BLaER1 treated with 17β-estradiol and CSF1 and Interleukin-3, amounts not matched to agents 10 nM and 100 nM (cell line): ENCODE data around the gene YEATS2.
A peak's percentile ranks its signal among the peaks of the same experiment; 100 is the strongest.

Experiments used
- H3K27ac ChIP-seq, 11 experiments: shearing (Covaris generic); formaldehyde crosslinking; 2 replicates each; pipeline ENCODE4 v1.8.1; 2022
- H3K27me3 ChIP-seq, 11 experiments: shearing (Covaris generic); formaldehyde crosslinking; 2 replicates each; pipeline ENCODE4 v1.8.1; 2022
- H3K36me3 ChIP-seq, 11 experiments: shearing (Covaris generic); formaldehyde crosslinking; 2 replicates each; pipeline ENCODE4 v1.8.1; 2022
- H3K4me1 ChIP-seq, 10 experiments: shearing (Covaris generic); formaldehyde crosslinking; 2 replicates each; pipeline ENCODE4 v1.8.1; 2022
- H3K4me2 ChIP-seq, 11 experiments: shearing (Covaris generic); formaldehyde crosslinking; 2 replicates each; pipeline ENCODE4 v1.8.1; 2022
- H3K4me3 ChIP-seq, 10 experiments: shearing (Covaris generic); formaldehyde crosslinking; 2 replicates each; pipeline ENCODE4 v1.8.1; 2022
- H3K9ac ChIP-seq, 11 experiments: shearing (Covaris generic); formaldehyde crosslinking; 2 replicates each; pipeline ENCODE4 v1.8.1; 2022
- H3K9me3 ChIP-seq, 11 experiments: shearing (Covaris generic); formaldehyde crosslinking; replicated peaks in 1 of 11; 2 replicates each; pipeline ENCODE4 v1.8.1; 2022
- H4K20me1 ChIP-seq, 11 experiments: shearing (Covaris generic); formaldehyde crosslinking; 2 replicates each; pipeline ENCODE4 v1.8.1; 2022
- Cebpa-rat ChIP-seq, 11 experiments: shearing (Covaris generic); IDR thresholded peaks; 2 replicates each; pipeline ENCODE4 v1.8.1; 2022

The YEATS2 gene

DNA sequence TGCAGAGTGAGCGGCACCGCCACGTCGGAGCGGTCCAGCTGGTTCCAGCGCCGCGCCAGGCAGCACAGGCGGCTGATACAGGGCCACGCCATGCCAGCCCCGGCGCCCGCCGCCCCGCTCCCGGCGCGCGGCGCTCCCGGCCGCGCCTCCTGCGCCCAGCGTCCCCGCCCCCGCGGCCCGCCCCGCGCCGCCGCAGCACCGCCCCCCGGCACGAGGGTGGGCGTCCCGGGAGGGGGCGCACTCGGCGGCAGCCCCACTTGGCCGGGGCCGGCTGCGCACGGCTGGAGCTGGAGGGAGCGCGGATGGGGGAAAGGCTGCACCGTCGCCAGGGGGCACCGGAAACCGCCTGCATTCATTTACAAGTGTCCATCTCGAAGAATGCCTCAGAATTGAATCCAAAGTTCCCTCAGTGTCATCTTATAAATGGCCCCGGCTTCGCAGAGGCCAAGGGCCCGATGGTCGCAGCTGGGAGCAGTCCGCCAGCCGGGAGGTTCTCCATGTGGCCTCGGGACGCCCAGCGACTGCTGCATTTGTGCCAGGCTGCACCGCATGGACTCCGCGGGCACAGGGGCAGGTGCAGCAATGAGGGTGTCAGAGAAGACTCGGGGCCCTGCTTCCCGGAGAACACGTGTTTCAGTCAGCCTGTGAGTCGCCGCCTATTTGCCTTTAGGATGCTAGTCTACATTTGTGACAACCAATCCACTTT lies 128.0 kb downstream of the YEATS2 start, which contains the start of gene MAP6D1:
Gene MAP6D1 (minus strand): TSS at position 122 of the 706 bp plus-strand sequence. CDS start 30 bp downstream, at position 92.
- H3K27ac ChIP-seq, result peak within 1 kb of the TSS in 9 of 11 experiments; percentile 33 to 63 (median 60); a peak in 16 of 22 replicates
- H3K4me3 ChIP-seq, result peak within 1 kb of the TSS; percentile 65 to 83 (median 74)
- H3K4me2 ChIP-seq, result peak within 1 kb of the TSS; percentile 97 to 100 (median 100)

GRCh38 chr3:183826448-183827250 lies 129.1 kb downstream of the YEATS2 start:
- Histone ChIP-seq H3K36me3 (peaks cover 33 to 44% (median 40%) of the 10 kb centered on the region in 11 experiments), H3K4me3 (no peak overlapping the region), H3K9ac (no peak overlapping the region), H3K27me3 (peaks cover 0 to 29% (median 10%) of the 10 kb centered on the region in 11 experiments; a peak in 11 of 22 replicates), H3K27ac (no peak overlapping the region), H3K9me3 (no peaks in the 10 kb centered on the region), H3K4me1 (peaks cover 16 to 41% (median 28%) of the 10 kb centered on the region in 10 experiments), H3K4me2 (peak overlapping the region in 1 of 11 experiments; percentile 100; a peak in 2 of 22 replicates), H4K20me1 (peaks cover 20 to 76% (median 49%) of the 10 kb centered on the region in 11 experiments; a peak in 20 of 22 replicates)
- no peak for TF ChIP-seq Cebpa-rat (IDR thresholded peaks at IDR 0.05)

More for the DNA sequence above, 128.0 kb downstream of the YEATS2 start, which contains the start of gene MAP6D1:
- H3K4me1 ChIP-seq, result peaks cover 16 to 41% (median 28%) of the 10 kb centered on the region in 10 experiments
- H3K9ac ChIP-seq, result peak within 1 kb of the TSS; percentile 67 to 86 (median 77)
- H4K20me1 ChIP-seq, result peaks cover 20 to 76% (median 49%) of the 10 kb centered on the region in 11 experiments; a peak in 20 of 22 replicates
- no peaks in the 10 kb centered on the region for H3K9me3 ChIP-seq
- no peak for TF ChIP-seq Cebpa-rat (IDR thresholded peaks at IDR 0.05)
- peaks cover 24 to 33% (median 30%) of the 10 kb centered on the region in 11 experiments for H3K36me3 ChIP-seq
- peaks cover 0 to 29% (median 10%) of the 10 kb centered on the region in 11 experiments; a peak in 11 of 22 replicates for H3K27me3 ChIP-seq

DNA sequence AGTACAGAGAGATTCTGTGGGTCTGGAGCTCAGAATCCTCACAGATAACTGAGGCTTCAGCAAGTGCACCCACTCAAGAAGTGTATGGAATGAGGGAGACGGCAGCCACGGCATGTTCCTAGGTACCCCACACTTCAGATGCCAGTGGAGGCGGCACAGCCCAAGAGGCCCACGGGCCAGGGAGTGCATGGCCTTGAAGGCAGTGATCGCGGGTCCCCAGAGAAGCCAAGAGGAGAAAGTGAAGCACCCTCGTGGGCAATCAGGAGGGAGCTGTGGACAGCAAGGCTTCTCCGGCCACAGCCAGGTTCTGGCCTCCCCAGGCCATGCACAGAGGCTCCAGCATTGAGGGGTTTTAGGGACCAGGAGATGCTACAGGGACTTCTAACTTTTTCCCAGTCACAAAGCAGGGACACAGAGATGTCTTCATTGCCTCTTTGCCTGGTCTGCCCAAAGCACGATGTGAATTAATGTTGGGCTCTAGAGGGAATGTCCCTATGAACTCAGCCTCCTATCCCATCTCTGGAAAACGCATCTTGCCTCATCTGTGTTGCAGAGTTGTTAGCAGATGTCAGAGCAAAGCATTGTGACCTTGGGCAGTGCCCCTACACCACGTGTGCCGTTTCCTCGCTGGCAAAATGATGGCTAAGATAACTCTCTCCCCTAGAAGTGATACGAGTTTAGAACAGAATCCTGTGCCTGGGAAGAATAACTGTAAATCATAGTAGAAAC lies 130.4 kb downstream of the YEATS2 start:
- no peaks in the 10 kb centered on the region for H3K9me3 ChIP-seq
- H3K4me1 ChIP-seq, result peaks cover 16 to 38% (median 27%) of the 10 kb centered on the region in 10 experiments
- no peak for TF ChIP-seq Cebpa-rat (IDR thresholded peaks at IDR 0.05)
- peaks cover 40 to 56% (median 50%) of the 10 kb centered on the region in 11 experiments for H3K36me3 ChIP-seq
- H3K9ac ChIP-seq, result no peak overlapping the region
- no peak overlapping the region for H3K4me3 ChIP-seq
- no peak overlapping the region for H3K27ac ChIP-seq
- H4K20me1 ChIP-seq, result peaks cover 20 to 73% (median 46%) of the 10 kb centered on the region in 11 experiments; a peak in 20 of 22 replicates
- H3K4me2 ChIP-seq, result no peak overlapping the region
- peaks cover 0 to 23% (median 10%) of the 10 kb centered on the region in 11 experiments; a peak in 11 of 22 replicates for H3K27me3 ChIP-seq

GRCh38 chr3:183828538-183828870 lies 130.9 kb downstream of the YEATS2 start:
- Histone ChIP-seq H3K4me2 (no peak overlapping the region), H3K4me1 (peaks cover 12 to 33% (median 22%) of the 10 kb centered on the region in 10 experiments), H3K4me3 (no peak overlapping the region), H3K9ac (no peak overlapping the region), H3K27me3 (peaks cover 0 to 18% (median 8%) of the 10 kb centered on the region in 11 experiments; a peak in 11 of 22 replicates), H3K36me3 (peaks cover 45 to 61% (median 56%) of the 10 kb centered on the region in 11 experiments), H3K9me3 (no peaks in the 10 kb centered on the region), H3K27ac (no peak overlapping the region), H4K20me1 (peaks cover 20 to 78% (median 46%) of the 10 kb centered on the region in 11 experiments; a peak in 20 of 22 replicates)
- no peak for TF ChIP-seq Cebpa-rat (IDR thresholded peaks at IDR 0.05)

DNA sequence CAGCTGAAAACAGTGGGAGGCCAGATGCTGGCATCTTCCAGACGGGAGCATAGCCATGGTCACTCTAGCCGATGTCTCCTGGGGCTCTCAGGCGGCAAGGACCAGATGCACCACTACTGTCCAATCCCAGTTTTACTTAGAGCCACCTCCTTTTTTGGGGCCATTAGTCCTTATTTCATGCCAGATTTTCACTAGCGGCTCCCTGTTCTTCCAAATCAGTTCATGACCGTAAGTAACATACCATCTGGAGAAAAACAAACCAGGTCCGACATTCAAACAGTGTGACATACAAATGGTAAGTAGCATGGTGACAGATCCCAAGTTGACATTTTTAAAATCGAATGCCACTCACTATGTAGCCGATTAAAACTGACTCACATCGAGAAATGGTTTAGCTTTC lies 131.9 kb downstream of the YEATS2 start:
- Histone ChIP-seq H4K20me1 (peaks cover 18 to 79% (median 44%) of the 10 kb centered on the region in 11 experiments; a peak in 20 of 22 replicates), H3K9ac (no peak overlapping the region), H3K4me2 (no peak overlapping the region), H3K4me1 (peaks cover 2 to 24% (median 13%) of the 10 kb centered on the region in 10 experiments), H3K27ac (no peak overlapping the region), H3K27me3 (peaks cover 0 to 8% (median 3%) of the 10 kb centered on the region in 11 experiments; a peak in 7 of 22 replicates), H3K4me3 (no peak overlapping the region), H3K9me3 (no peaks in the 10 kb centered on the region), H3K36me3 (peaks cover 55 to 71% (median 65%) of the 10 kb centered on the region in 11 experiments)
- no peak for TF ChIP-seq Cebpa-rat (IDR thresholded peaks at IDR 0.05)

DNA sequence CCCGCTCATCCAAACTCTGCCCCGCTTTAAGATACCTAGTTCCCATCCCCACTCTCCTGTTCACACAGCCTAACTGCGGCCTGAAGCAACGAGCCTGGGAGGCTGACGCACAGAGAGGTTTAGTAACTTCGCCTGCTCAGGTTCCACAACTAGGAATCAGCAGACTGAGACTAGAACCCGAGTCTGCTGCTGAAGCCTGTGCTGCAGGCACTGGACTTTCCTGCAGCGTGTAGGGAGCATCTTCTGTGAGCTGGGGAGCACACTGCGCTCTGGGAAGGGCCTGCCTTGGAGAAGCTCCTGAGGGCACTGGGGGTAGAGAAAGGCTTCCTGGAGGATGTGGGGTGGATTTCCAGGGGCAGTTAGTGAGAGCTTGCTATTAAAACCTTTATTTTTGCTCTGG lies 132.6 kb downstream of the YEATS2 start:
- Histone ChIP-seq H3K9ac (no peak overlapping the region), H3K27ac (no peak overlapping the region), H3K27me3 (peaks cover 0 to 1% (median 0%) of the 10 kb centered on the region in 11 experiments; a peak in 3 of 22 replicates), H4K20me1 (peaks cover 10 to 72% (median 36%) of the 10 kb centered on the region in 11 experiments; a peak in 20 of 22 replicates), H3K4me1 (peaks cover 0 to 17% (median 6%) of the 10 kb centered on the region in 10 experiments; a peak in 11 of 20 replicates), H3K36me3 (peaks cover 59 to 78% (median 72%) of the 10 kb centered on the region in 11 experiments), H3K9me3 (no peaks in the 10 kb centered on the region), H3K4me3 (no peak overlapping the region), H3K4me2 (no peak overlapping the region)
- no peak for TF ChIP-seq Cebpa-rat (IDR thresholded peaks at IDR 0.05)

DNA sequence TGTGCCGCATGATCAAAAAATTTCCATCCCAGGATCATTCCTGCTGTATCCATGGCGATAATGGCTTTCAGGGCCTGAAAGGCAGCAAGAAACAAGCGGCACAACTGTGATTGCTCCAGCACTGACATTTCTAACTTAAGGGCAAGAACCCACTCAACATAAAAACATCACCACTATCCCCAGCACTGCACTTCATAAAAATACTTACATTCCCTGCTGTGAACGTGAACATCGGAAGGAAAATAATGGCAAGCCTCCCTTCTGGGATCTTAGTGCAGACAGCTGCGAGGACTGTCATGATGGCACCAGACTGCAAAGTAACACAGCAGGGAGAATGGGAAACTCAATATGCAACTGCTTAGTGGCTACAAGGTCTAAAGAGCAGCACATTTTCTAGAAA lies 135.9 kb downstream of the YEATS2 start:
- H3K9me3 ChIP-seq, result no peaks in the 10 kb centered on the region
- TF ChIP-seq Cebpa-rat (IDR thresholded peaks at IDR 0.05), result no peak
- H3K27ac ChIP-seq, result no peak overlapping the region
- no peak overlapping the region for H3K9ac ChIP-seq
- peaks cover 81 to 100% (median 95%) of the 10 kb centered on the region in 11 experiments for H3K36me3 ChIP-seq
- H3K4me1 ChIP-seq, result no peaks in the 10 kb centered on the region
- H4K20me1 ChIP-seq, result peaks cover 0 to 46% (median 17%) of the 10 kb centered on the region in 11 experiments; a peak in 14 of 22 replicates
- no peak overlapping the region for H3K4me2 ChIP-seq
- H3K27me3 ChIP-seq, result no peaks in the 10 kb centered on the region
- H3K4me3 ChIP-seq, result no peak overlapping the region

DNA sequence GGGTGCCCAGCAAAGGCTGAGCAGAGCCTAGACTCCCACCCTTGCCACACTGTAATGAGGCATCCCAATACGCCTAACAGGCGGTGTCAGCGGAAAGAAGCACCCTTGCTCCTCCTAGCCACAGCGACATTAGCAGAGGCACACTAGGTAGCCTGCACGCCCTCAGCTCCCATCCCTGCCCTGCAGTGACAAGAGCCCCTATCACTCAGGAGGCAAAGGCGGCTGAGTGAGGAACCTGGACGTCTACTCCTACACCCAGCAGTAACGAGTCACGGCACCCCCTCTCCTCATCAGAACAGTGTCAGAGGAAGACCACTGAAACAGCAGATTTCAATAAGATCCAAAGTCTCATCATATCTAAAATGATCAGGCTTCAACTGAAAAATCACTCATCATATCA lies 139.8 kb downstream of the YEATS2 start:
- H3K4me1 ChIP-seq, result no peaks in the 10 kb centered on the region
- no peaks in the 10 kb centered on the region for H3K9me3 ChIP-seq
- H4K20me1 ChIP-seq, result peaks cover 0 to 37% (median 11%) of the 10 kb centered on the region in 11 experiments; a peak in 11 of 22 replicates
- H3K36me3 ChIP-seq, result peaks cover 90 to 100% (median 97%) of the 10 kb centered on the region in 11 experiments
- H3K4me3 ChIP-seq, result no peak overlapping the region
- no peak overlapping the region for H3K27ac ChIP-seq
- H3K9ac ChIP-seq, result no peak overlapping the region
- no peaks in the 10 kb centered on the region for H3K27me3 ChIP-seq
- no peak overlapping the region for H3K4me2 ChIP-seq
- no peak for TF ChIP-seq Cebpa-rat (IDR thresholded peaks at IDR 0.05)
